ENCODE results near the gene ANKEF1.
"Not testable (repeated sequence)": the region's sequence is repeated elsewhere in the genome, so short reads cannot be mapped to it uniquely, and the experiment has no call there.

Gene ANKEF1

DNA sequence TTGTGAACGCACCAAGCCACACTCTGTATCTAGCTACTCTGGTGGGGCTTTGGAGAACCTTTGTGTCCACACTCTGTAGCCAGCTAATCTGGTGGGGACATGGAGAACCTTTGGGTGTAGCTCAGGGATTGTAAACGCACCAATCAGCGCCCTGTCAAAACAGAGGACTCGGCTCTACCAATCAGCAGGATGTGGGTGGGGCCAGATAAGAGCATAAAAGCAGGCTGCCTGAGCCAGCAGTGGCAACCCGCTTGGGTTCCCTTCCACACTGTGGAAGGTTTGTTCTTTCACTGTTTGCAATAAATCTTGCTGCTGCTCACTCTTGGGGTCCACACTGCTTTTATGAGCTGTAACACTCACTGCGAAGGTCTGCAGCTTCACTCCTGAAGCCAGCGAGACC lies 2.5 kb upstream of the ANKEF1 start:
- not testable (repeated sequence) for DNase-seq

DNA sequence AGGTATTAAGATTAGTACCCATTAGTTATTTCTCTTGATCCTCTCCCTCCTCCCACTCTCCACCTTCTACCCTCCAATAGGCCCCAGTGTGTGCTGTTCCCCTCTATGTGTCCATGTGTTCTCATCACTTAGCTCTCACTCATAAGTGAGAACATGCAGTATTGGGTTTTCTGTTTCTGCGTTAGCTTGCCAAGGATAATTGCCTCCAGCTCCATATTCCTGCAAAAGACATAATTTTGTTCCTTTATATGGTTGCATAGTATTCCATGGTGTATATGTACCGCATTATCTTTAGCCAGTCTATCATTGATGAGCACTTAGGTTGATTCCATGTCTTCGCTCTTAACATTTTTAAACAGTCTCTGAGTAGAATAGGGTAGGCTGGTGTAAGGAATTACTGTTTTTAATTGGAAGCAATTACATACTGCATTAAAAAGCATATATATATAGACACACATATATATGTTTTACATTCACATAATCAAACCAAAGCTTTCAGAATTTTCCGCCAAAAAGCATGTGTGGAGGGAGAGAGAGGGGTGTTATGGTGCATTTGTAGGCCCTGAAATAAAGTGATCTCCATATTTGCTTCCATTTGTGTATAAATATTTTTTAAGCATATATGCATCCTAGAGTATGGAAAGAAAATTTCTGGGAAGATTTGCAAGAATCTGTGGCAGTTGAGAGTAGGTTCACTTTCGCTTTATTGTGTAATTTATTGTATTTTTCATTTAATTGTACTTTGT lies 709 bp upstream of the ANKEF1 start:
- no peak for DNase-seq

DNA sequence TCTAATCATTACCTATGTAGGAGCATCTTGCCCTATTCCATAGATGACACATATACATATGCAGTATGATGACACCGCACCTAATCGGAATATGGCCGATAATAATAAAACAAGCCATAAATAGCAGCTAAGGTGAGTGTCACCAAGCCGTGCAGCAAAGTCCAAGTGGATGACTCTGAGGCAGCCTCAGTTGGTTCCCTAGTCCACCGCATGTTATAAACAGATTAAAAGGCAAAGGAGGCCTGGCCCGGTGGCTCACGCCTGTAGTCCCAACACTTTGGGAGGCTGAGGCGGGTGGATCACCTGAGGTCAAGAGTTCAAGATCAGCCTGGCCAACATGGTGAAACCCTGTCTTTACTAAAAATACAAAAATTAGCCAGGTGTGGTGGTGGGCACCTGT lies 1.5 kb downstream of the ANKEF1 start:
- not testable (repeated sequence) for DNase-seq

DNA sequence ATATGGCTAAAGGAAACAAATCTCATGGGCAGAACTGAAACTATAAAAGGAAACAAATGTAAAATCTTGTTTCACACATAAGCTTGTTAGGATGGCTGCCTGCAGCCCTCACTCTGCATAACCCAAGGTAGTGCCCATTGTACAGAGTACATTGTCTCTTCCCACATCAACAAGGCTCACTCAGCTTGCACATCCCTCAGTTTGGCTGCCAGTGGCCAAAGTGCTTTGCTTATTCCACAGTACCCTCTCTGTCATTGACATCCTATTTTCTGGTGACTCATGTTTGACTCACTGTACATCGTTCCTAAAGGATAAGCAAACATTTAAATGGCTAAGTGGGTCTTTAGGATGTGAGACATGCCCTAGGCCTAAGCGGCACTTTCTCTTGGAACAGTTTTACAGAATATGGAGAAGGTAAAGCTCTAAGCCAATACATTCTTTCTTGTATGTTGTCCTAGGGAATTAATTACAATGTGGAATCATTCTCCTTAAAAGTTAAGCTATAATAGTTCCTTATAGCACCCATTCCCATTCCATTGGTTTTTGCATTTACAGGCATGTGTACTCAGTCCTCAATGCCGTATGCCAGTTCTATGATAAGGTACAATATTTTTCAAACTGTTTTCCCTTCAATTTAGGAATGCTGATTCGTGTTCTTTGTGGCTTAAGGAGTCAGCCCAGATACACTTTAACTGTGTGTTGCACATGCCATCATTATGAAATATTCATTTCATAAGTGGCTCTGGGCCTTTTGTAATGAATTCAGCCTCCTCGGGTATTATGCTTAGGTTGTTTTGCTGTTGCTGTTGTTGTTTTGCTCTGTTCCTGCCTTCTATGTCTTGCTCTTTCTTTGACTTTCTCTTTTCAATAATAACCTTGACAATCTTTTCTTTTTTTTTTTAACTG lies 5.5 kb downstream of the ANKEF1 start:
- DNase-seq: no peak

DNA sequence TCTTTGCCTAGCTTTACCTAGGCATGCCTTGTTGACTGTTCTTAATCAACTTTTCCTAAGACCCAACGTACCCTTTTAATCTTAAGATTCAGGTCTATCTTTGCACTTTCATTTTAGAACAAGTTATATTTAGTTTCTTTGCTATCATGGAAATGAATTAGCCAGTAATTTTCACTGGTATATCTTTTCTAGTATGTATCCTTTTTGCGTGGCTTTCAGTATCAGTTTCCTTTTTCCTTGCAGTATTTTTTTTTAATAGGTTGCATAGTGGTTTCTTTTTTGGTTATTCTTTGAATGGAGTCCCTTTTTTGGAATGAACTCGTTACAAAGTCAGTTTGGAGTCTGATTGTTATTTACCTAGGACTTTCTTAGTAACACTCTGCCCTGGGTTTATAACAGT lies 7.3 kb downstream of the ANKEF1 start:
- no peak for DNase-seq

DNA sequence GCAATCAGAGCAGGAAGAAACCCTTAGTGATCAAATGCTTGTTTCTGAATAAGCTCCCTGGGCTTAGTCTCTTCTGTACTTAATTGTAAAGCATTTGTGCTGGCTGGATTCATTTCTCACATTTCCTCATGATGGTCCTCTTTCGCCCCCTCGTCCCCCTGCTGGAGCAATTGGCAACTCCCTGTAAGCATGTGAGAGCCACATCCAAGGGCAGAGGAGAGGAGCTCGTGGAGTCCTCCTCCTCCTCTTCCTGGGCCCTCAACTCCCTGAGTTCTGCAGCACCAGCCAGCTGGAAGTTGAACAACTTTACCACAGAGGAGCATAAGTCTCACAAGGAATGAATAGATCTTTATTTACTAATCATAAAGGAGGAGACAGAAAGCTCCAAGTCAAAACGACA lies 12.6 kb downstream of the ANKEF1 start:
- no peak for DNase-seq

DNA sequence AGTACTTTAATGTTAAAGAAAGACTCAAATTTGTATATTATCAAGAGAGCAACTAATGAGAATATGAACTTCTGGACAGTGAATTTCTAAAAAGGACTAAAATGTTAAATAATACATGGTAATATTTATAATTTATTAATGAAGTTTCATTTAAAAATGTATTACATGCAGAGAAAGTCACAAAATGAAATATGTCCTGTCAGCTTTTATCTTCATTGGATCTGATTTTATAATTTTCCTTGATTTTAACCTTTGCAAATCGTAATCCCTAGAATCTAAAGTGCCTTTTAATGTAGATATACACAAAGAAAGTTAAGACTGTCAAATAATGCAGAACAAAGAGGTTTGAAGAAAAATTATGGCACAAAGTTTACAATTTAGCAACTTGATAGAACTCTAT lies 16.4 kb downstream of the ANKEF1 start:
- no peak for DNase-seq

DNA sequence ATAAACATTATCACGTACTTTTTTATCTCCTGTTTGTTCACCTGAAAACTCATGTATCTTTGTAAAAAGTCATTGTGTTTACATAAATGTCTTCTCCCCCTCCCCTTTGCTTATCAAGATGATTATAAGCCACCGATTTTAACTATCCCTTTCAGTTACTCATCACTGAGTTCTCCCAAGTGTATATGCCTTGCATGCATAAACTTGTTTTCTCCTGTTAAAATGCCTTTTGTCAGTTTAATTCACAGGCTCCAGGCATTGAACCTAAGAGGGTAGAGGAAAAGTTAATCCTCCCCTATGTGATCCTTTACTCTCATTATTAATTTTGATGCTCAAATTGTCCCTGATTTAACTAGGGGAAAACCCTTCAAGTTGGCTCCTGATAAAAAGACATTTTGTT lies 24.2 kb downstream of the ANKEF1 start:
- DNase-seq: no peak

DNA sequence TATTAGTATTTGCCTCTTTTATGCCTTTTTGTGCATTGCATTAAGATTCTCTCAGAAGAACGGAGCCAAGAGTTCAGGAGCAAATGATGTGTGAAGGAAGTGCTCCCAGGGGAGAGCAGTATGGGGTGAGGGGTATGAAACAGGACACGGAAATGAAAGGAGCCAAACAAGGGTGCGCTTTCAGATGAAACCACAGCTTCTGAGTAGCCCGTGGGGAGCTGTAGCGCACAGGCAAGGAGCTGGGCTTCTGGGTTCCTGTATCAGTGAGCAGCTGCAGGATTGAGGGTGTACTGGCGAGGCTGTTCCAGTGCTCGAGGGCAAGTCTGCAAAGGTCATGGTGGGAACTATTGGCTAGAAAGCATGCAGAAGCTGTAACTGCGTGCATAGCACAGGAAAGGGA lies 25.4 kb downstream of the ANKEF1 start:
- no peak for DNase-seq

DNA sequence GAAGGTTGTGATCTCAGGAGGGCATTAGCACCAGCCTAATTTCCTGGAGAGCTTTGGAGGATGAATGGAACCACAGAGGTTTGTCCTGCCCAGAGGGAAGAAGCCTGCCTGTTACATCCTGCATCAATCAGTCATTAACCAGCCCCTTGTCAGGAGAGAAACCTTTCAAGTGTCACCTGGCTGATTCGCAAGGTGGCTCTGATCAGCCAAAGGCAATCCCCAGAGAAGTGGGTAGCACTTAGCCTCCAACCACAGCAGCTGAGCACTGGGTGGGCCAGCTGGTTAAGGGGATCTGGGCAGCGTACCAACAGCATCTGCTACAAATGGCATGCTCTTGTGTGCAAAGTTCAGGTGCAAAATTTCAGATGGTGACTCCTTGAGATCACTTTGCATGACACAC lies 26.9 kb downstream of the ANKEF1 start:
- DNase-seq: no peak

DNA sequence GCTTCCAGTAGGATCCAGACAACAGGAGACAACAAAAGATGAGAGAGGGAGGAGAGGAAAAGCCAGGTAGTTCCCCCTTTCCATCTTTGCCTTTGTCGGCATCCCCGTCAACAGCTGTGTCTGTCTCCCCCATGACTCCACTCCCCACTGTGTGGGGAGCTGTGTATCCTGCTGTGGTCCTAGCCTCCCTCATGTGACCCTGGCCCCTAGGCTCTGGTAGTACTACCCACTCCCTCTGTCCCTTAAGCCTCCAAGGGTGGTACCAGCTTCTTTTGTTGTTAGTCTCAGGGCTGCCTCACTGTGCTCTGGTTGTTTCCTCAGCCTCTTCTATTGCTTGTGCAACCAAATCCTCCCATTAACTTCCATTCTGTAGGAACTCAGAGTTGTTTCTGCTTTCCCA lies 28.7 kb downstream of the ANKEF1 start:
- DNase-seq: no peak

DNA sequence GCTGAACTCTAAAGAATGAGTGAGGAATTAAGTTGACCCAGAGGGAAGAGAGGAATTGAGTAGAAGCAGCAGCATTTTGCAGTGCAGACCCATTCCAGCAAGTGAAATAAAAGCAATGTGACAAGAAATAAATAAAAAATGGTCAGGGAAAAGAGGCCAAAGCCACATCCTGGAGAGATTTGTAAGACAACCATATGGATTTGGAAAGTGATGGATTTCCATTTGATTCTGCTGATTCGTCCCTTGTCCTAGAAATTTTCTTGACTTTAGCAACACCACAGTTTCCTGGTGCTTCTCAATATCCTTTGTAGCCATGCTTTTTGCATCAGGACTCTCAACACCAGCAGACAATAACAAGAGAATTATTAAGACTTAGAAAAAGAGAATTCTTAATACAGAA lies 29.8 kb downstream of the ANKEF1 start:
- DNase-seq: no peak

DNA sequence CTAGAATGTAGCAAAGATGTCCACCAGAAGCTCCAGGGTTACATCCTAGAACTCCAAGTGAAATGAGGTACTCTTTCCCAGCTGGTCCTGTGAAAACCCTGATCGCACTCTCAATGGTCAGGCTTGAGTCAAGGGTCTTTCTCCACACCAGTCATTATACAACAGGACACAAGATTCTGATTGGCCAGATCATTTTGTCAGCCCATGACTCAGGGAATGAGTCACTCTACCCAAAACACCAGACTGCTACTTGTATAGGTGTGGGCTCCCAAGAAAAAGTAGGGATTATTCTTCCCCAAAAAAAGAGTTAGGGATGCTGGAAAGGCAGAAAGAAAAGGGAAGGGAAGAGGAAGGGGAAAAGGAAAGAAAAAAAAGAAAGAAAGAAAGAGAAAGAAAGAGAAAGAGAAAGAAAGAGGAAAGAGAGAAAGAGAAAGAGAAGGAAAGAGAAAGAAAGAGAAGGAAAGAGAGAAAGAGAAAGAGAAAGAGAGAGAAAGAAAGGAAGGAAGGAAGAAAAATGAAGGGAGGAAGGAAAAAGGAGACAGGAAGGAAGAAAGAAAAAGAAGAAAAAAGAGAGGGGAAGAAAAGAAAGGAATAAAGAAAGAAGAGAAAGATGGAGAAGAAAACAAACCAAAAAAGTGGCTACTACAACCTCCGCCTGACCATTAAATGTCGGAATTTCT lies 30.5 kb downstream of the ANKEF1 start:
- DNase-seq: no peak

DNA sequence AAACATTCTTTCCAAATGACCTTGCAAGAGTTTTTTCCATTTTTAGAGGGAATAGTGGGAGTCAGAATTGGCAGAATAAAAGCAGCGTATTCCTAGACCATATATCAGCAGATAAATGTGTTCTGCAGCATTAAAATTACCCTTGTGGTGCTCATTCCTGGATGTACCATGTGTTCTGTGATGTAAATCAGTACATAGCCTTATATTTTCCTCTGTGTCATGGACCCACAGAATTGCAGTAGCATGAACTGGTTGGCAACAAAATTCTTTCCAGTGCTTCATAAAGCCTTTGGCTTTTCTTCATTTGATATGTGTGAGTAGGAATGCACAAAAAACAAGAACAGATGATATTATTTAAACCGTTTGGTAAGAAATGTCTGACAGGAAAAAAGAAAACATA lies 32.5 kb downstream of the ANKEF1 start:
- DNase-seq: no peak

DNA sequence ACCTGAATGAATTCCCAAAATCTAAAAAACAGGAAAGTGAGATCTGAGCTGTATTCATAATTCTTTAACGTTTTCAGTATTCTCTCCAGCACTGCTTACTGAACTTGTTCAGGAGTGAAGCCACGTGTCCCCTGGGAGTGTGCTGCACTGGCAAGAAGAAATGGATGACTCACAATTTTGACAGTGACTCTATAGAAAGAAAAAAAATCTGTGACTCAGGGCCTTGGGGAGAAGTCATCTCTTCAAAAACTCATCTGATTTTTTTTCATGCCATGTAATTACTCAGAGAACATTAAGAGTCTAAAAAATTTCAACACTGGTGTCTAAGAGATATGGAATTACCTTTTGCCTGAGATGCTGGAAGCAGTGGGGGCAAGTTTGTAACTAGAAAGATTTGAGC lies 39.7 kb downstream of the ANKEF1 start:
- peak in 4 of 51 donors; percentile 4 to 36 (median 25) for DNase-seq

DNA sequence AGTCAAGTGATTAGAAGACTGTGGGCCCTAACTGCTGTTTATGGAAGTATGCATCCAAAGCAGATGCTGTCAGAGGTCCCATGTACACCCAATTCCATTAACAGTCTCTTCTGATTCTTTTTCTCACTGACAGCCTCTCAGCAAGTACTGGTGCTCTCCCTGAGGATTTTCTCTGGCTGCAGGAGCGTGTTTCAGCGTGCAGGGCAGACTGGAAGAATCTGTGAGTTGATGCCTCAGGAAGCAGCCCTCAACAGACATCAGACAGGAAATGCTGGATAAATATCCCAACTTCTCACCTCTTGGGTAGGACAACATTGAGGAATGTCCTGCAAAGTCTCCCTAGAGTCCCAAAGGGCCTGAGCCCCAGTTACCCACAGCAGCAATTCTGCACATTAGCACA lies 40.8 kb downstream of the ANKEF1 start:
- no peak for DNase-seq

DNA sequence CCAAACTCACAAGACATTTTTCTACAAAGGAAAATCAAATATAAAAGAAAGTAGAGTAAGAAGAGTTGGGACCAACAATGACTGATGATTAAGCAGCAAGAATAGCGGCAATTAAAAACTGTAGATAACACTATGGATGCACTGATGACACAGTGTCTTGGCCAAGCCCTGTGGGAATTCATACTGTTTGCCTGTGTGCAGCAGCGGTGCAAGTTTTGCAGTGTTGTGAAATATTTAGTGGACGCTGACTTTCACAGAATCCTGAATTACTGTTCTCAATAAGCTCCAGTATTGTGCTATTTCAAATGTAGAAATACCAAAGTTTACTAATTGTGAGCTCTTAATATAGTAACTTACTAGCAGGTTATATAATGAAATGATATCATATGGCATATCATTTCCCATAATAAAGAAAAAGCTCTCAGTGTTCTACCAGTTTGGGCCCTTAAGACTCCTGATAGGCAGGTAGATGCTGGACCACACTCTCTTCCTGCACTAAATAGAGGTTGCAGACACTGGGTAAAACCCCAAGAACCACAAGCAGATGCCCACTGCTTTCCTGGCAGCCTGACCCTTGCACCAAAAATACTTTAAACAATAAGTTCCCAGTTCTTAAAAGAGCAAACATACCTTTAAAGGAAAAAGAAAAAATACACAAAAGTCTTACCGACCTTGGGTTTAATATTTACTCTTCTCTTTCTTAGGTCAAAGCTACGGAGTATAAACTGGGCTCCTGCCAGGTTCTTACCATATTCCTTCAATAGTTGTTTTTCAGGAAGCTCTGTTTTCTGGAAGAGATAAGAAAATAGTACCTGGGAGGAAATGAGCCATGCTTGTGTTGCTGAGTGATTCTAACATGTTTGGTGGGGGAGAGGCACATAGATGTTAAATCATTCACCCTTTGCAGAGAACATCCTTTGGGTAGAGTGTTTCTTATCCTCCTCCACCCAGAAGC lies 41.6 kb downstream of the ANKEF1 start:
- no peak for DNase-seq

DNA sequence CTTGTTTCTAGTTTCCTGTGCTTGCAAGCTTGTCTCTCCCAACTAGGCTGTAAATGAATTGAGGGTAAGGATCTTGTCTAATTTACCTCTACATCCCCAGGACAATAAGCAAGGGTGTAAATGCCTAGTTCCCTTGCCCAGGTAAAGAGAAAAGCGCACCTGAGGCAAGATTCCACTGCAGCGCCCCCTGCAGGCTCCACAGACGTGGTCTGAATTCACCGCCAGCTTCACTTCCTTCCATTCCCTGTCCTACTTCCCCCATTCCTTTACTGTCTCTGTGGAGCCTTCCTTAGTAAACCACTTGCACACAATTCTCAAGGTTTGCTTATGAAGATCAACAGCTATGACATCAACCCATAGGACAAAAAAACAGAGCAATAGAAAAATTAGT lies 42.3 kb downstream of the ANKEF1 start:
- no peak for DNase-seq

DNA sequence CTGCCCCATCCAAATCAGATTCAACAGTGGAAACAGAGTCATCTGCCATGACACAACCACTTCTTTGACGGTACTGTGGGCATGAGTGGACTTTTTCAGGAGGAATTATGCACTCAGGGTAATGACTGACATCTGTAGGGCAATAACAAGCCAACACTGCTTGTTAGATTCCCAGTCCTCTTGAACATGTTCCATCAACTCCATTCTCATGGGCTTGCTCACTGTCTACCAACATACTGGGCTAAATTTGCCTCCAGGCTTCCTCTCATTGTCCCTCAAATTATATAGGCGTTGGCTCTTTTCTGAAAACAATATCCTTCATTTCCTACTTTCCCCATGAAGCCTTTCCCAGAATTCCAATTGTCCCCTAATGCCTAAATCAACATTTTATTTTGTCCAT lies 43.1 kb downstream of the ANKEF1 start:
- no peak for DNase-seq

DNA sequence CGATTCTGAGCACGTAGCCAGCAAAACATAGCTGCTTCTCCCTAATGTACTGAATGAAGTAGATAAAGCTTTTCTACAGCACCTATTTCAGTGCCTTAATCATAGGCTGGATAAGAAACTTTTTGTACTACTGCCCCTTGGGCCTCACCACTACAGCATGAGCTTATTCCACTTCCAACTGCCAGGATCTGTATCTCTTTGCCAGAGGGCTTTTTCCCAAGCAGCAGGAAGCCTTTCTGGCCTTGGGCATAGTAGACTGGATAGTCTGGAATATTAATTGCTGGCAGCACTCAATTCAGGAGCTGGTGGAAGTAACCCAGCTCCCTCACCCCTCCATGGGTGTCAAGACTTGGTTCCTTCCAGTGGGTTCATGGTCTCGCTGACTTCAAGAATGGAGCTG lies 43.6 kb downstream of the ANKEF1 start:
- no peak for DNase-seq

DNA sequence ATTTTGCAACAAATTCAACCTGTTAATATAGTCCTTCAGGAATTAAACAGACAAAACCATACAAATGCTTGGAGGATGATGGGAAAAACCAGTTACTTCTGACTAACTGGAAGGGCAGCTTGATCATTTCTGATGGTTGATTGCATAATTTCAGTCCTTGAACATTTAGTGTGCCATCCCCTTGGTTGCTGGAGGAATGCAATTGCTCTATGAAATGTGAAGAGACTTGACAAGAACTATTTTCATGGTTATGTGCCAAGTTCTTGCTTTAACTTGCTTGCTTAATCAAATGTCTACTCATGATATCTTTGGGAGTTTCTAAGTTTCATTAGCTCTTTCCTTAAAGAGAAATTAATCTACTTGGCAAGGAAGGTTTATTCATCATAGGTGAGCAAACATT lies 45.2 kb downstream of the ANKEF1 start:
- DNase-seq: no peak

Measured in hypothalamus (tissue), 51 donors.